Measurements from ENCODE around the gene RBM4B. TPM values are rescaled to one million over a fixed set of nuclear protein-coding genes. Genes with fewer than 3 reads are reported as not detected.

RBM4B gene
- total RNA-seq, 1 donor from 2014 or later: 20.3 TPM

- Mint-ChIP-seq H3K27ac (ENCODE audit: unreplicated experiment) (peak overlapping the region; percentile 12), H3K4me3 (ENCODE audit: unreplicated experiment) (no peak overlapping the region), H3K4me1 (ENCODE audit: low read depth, unreplicated experiment) (peaks cover 28% of the 10 kb centered on the region), H3K36me3 (ENCODE audit: low read depth, unreplicated experiment) (peaks cover 35% of the 10 kb centered on the region), H3K9me3 (ENCODE audit: unreplicated experiment) (no peaks in the 10 kb centered on the region), H3K27me3 (ENCODE audit: low read depth, unreplicated experiment) (no peaks in the 10 kb centered on the region)
- FAIRE-seq (no peak), DNase-seq (ENCODE audit: low read depth) (no peak)
- Histone ChIP-seq H3K9ac (ENCODE audit: low read length) (no peak overlapping the region), H3K4me3 (ENCODE audit: insufficient read depth, low read depth, low read length) (no peak overlapping the region), H3K4me2 (ENCODE audit: low read length) (no peak overlapping the region), H3K4me1 (ENCODE audit: insufficient read depth, low read length) (no peaks in the 10 kb centered on the region), H4K20me1 (ENCODE audit: insufficient read depth, low read length) (peaks cover 100% of the 10 kb centered on the region), H3K27me3 (ENCODE audit: insufficient read depth, low read length) (no peaks in the 10 kb centered on the region), H3K36me3 (ENCODE audit: insufficient read depth, low read length) (peaks cover 54% of the 10 kb centered on the region), H3K79me2 (ENCODE audit: insufficient read depth, low read length) (peaks cover 100% of the 10 kb centered on the region), H3K9me3 (ENCODE audit: insufficient read depth, low read depth, low read length) (no peaks in the 10 kb centered on the region), H2AFZ (ENCODE audit: low read depth, low read length) (no peak overlapping the region), H3K27ac (ENCODE audit: low read depth, low read length) (no peak overlapping the region)
- TF ChIP-seq EZH2 (IDR thresholded peaks at IDR 0.05; ENCODE audit: insufficient read depth, low read length) (no peak), CTCF (IDR thresholded peaks at IDR 0.05; ENCODE audit: insufficient read depth, low read depth, low read length) (no peak)
Measured at GRCh38 chr11:66625041-66625751, 52.5 kb downstream of the RBM4B start.

GRCh38 chr11:66624450-66624849 is 53.2 kb downstream of the RBM4B start:
- Mint-ChIP-seq H3K27me3 (ENCODE audit: low read depth, unreplicated experiment) (no peaks in the 10 kb centered on the region), H3K4me3 (ENCODE audit: unreplicated experiment) (no peak overlapping the region), H3K27ac (ENCODE audit: unreplicated experiment) (no peak overlapping the region), H3K36me3 (ENCODE audit: low read depth, unreplicated experiment) (peaks cover 33% of the 10 kb centered on the region), H3K4me1 (ENCODE audit: low read depth, unreplicated experiment) (peaks cover 28% of the 10 kb centered on the region), H3K9me3 (ENCODE audit: unreplicated experiment) (no peaks in the 10 kb centered on the region)
- Histone ChIP-seq H2AFZ (ENCODE audit: low read depth, low read length) (no peak overlapping the region), H4K20me1 (ENCODE audit: insufficient read depth, low read length) (peaks cover 99% of the 10 kb centered on the region), H3K36me3 (ENCODE audit: insufficient read depth, low read length) (peaks cover 53% of the 10 kb centered on the region), H3K27me3 (ENCODE audit: insufficient read depth, low read length) (no peaks in the 10 kb centered on the region), H3K4me2 (ENCODE audit: low read length) (no peak overlapping the region), H3K27ac (ENCODE audit: low read depth, low read length) (no peak overlapping the region), H3K4me1 (ENCODE audit: insufficient read depth, low read length) (peaks cover 4% of the 10 kb centered on the region), H3K9ac (ENCODE audit: low read length) (no peak overlapping the region), H3K79me2 (ENCODE audit: insufficient read depth, low read length) (peaks cover 99% of the 10 kb centered on the region), H3K9me3 (ENCODE audit: insufficient read depth, low read depth, low read length) (no peaks in the 10 kb centered on the region), H3K4me3 (ENCODE audit: insufficient read depth, low read depth, low read length) (no peak overlapping the region)
- DNase-seq (ENCODE audit: low read depth) (no peak), FAIRE-seq (no peak)
- TF ChIP-seq EZH2 (IDR thresholded peaks at IDR 0.05; ENCODE audit: insufficient read depth, low read length) (no peak), CTCF (IDR thresholded peaks at IDR 0.05; ENCODE audit: insufficient read depth, low read depth, low read length) (no peak)

DNA sequence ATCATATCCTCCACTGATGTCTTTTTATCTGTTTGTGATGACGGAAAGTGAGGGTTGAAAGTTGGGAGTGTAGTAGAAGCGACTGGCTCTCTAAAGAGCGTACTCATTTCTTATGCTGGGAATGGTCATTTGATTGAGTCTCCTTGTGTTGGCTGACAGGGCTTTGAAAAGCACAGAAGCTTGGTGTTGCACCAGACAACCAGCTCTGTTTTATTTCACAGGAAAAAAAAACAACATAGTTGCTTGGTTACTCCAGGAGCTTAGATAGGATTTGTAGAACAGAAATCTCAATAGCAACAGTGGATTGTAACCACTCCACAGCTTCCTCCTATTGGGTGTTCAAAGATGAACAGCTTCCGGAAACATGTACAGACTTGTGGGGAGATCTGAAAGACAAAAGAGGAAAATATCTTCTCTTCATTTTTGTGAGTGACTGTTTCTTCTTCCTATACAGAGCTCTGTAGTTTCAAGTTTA is 58.6 kb downstream of the RBM4B start:
- no peaks in the 10 kb centered on the region for H3K27me3 ChIP-seq (ENCODE audit: insufficient read depth, low read length)
- H3K79me2 ChIP-seq (ENCODE audit: insufficient read depth, low read length): peaks cover 81% of the 10 kb centered on the region
- H3K27ac Mint-ChIP-seq (ENCODE audit: unreplicated experiment): peak overlapping the region; percentile 74
- TF ChIP-seq CTCF (IDR thresholded peaks at IDR 0.05; ENCODE audit: insufficient read depth, low read depth, low read length): no peak
- H2AFZ ChIP-seq (ENCODE audit: low read depth, low read length): no peak overlapping the region
- H3K4me1 ChIP-seq (ENCODE audit: insufficient read depth, low read length): peaks cover 13% of the 10 kb centered on the region
- H3K27ac ChIP-seq (ENCODE audit: low read depth, low read length): peak overlapping the region; percentile 33
- H3K9ac ChIP-seq (ENCODE audit: low read length): peak overlapping the region; percentile 94
- FAIRE-seq (no peak), DNase-seq (ENCODE audit: low read depth) (peak; percentile 71)
- peaks cover 38% of the 10 kb centered on the region for H3K4me1 Mint-ChIP-seq (ENCODE audit: low read depth, unreplicated experiment)
- H4K20me1 ChIP-seq (ENCODE audit: insufficient read depth, low read length): peaks cover 73% of the 10 kb centered on the region
- no peaks in the 10 kb centered on the region for H3K9me3 Mint-ChIP-seq (ENCODE audit: unreplicated experiment)
- H3K4me3 Mint-ChIP-seq (ENCODE audit: unreplicated experiment): peak overlapping the region; percentile 97
- H3K27me3 Mint-ChIP-seq (ENCODE audit: low read depth, unreplicated experiment): no peaks in the 10 kb centered on the region
- H3K4me2 ChIP-seq (ENCODE audit: low read length): peak overlapping the region; percentile 92
- H3K36me3 Mint-ChIP-seq (ENCODE audit: low read depth, unreplicated experiment): peaks cover 12% of the 10 kb centered on the region
- peaks cover 18% of the 10 kb centered on the region for H3K36me3 ChIP-seq (ENCODE audit: insufficient read depth, low read length)
- no peaks in the 10 kb centered on the region for H3K9me3 ChIP-seq (ENCODE audit: insufficient read depth, low read depth, low read length)
- peak overlapping the region; percentile 90 for H3K4me3 ChIP-seq (ENCODE audit: insufficient read depth, low read depth, low read length)

Measured in astrocyte (in vitro differentiated cells and primary cell).